Neuronal stem cell (in vitro differentiated cells): ENCODE measurements around the gene ATOH8.
"Not testable (repeated sequence)": the region's sequence is repeated elsewhere in the genome, so short reads cannot be mapped to it uniquely, and the experiment has no call there.

ENCODE experiments used
- DNase-seq: peaks from one replicate; pipeline ENCODE4 v3.0.0-alpha.2; 2013; ENCODE audit warnings: low spot score
- H2AFZ ChIP-seq: one replicate; pipeline ENCODE4 v1.6.1; 2013; ENCODE audit warnings: mild to moderate bottlenecking, low read length, inconsistent platforms
- H2AK5ac ChIP-seq: 2 replicates; pipeline ENCODE4 v1.6.1; 2013; ENCODE audit warnings: low read depth, mild to moderate bottlenecking, inconsistent platforms, low read length, moderate library complexity, mixed read lengths
- H2BK120ac ChIP-seq: 2 replicates; pipeline ENCODE4 v1.6.1; 2013; ENCODE audit warnings: low read depth, mild to moderate bottlenecking, inconsistent platforms, low read length, moderate library complexity, mixed read lengths
- H2BK12ac ChIP-seq: one replicate; pipeline ENCODE4 v1.6.1; 2013; ENCODE audit warnings: low read length, inconsistent platforms
- H2BK15ac ChIP-seq: 2 replicates; pipeline ENCODE4 v1.6.1; 2013; ENCODE audit warnings: mild to moderate bottlenecking, low read length, inconsistent platforms, mixed read lengths
- H2BK5ac ChIP-seq: one replicate; pipeline ENCODE4 v1.6.1; 2013; ENCODE audit warnings: inconsistent platforms, mild to moderate bottlenecking, low read length, moderate library complexity
- H3K14ac ChIP-seq: one replicate; pipeline ENCODE4 v1.6.1; 2013; ENCODE audit warnings: low read length, inconsistent platforms
- H3K18ac ChIP-seq: 2 replicates; pipeline ENCODE4 v1.6.1; 2013; ENCODE audit warnings: low read length, inconsistent platforms
- H3K23ac ChIP-seq: 2 replicates; pipeline ENCODE4 v1.6.1; 2013; ENCODE audit warnings: low read depth, mild to moderate bottlenecking, mixed read lengths, low read length, inconsistent platforms; ENCODE audit not compliant: poor library complexity
- H3K27ac ChIP-seq: replicated peaks from 3 replicates; pipeline ENCODE4 v1.5.1; 2013; ENCODE audit warnings: low read length, inconsistent platforms
- H3K27me3 ChIP-seq, 3 experiments: 2 replicates each; pipeline ENCODE4 v1.6.1; 2013; ENCODE audit warnings: low read length in 3 of 3, mild to moderate bottlenecking in 2 of 3, inconsistent platforms in 1 of 3, low read depth in 1 of 3, mixed read lengths in 1 of 3, moderate library complexity in 1 of 3; ENCODE audit not compliant: control insufficient read depth in 3 of 3, insufficient read depth in 3 of 3
- H3K36me3 ChIP-seq, 2 donors: replicated peaks in 1 of 2; 2 replicates each; pipeline ENCODE4 v1.6.1; 2013; ENCODE audit warnings: low read length in 2 of 2; ENCODE audit not compliant: control insufficient read depth in 2 of 2, insufficient read depth in 2 of 2
- H3K4ac ChIP-seq: 2 replicates; pipeline ENCODE4 v1.6.1; 2013; ENCODE audit warnings: inconsistent platforms, mild to moderate bottlenecking, low read length, moderate library complexity
- H3K4me1 ChIP-seq, 2 donors: 1 replicate in 1 of 2; 2 replicates in 1 of 2; pipeline ENCODE4 v1.6.1; 2013; ENCODE audit warnings: low read length in 2 of 2, low read depth in 1 of 2; ENCODE audit not compliant: control insufficient read depth in 2 of 2, insufficient read depth in 1 of 2
- H3K4me2 ChIP-seq: one replicate; pipeline ENCODE4 v1.6.1; 2013; ENCODE audit warnings: mild to moderate bottlenecking, low read length, inconsistent platforms; ENCODE audit not compliant: insufficient read depth, poor library complexity, severe bottlenecking
- H3K4me3 ChIP-seq, 2 donors: 2 replicates each; pipeline ENCODE4 v1.5.1; 2013; ENCODE audit warnings: low read length in 2 of 2, mild to moderate bottlenecking in 2 of 2, inconsistent platforms in 1 of 2, moderate library complexity in 1 of 2
- H3K79me1 ChIP-seq: one replicate; pipeline ENCODE4 v1.6.1; 2013; ENCODE audit warnings: low read depth, mild to moderate bottlenecking, inconsistent platforms, low read length, moderate library complexity
- H3K9ac ChIP-seq: one replicate; pipeline ENCODE4 v1.6.1; 2013; ENCODE audit warnings: mild to moderate bottlenecking, low read depth, low read length, inconsistent platforms; ENCODE audit not compliant: poor library complexity
- H3K9me3 ChIP-seq, 2 donors: replicated peaks in 1 of 2; 2 replicates each; pipeline versions ENCODE3 to v1.6.1; 2013; ENCODE audit warnings: low read length in 2 of 2, mild to moderate bottlenecking in 2 of 2, inconsistent platforms in 1 of 2, low read depth in 1 of 2, mixed read lengths in 1 of 2, moderate library complexity in 1 of 2; ENCODE audit not compliant: control insufficient read depth in 2 of 2, insufficient read depth in 1 of 2
- H4K8ac ChIP-seq: one replicate; pipeline ENCODE4 v1.6.1; 2013; ENCODE audit warnings: low read depth, mild to moderate bottlenecking, inconsistent platforms, low read length, moderate library complexity
- H4K91ac ChIP-seq: one replicate; pipeline ENCODE4 v1.6.1; 2013; ENCODE audit warnings: low read length, low read depth, mild to moderate bottlenecking, inconsistent platforms; ENCODE audit not compliant: poor library complexity
- WGBS, 2 donors: extraction: QIAGEN DNeasy Blood & Tissue Kit; methylation state at CpG; one replicate each; pipeline ENCODE4 v1.1.7; 2013; ENCODE audit warnings: missing lambda C conversion rate in 2 of 2, mixed read lengths in 1 of 2; ENCODE audit not compliant: insufficient read length in 2 of 2, insufficient replicate concordance in 1 of 2; ENCODE audit errors: extremely low coverage in 2 of 2; 5-methylcytosine and 5-hydroxymethylcytosine counted together

The ATOH8 gene

GRCh38 chr2:85829394-85829793 lies 75.6 kb downstream of the ATOH8 start:
- not testable (repeated sequence) for DNase-seq, H3K4ac ChIP-seq, H2BK5ac ChIP-seq, H3K4me3 ChIP-seq, H2BK15ac ChIP-seq, H4K91ac ChIP-seq, H4K8ac ChIP-seq, H2BK120ac ChIP-seq, H3K9me3 ChIP-seq, H2BK12ac ChIP-seq, H2AFZ ChIP-seq, H3K18ac ChIP-seq, H3K23ac ChIP-seq, H3K4me2 ChIP-seq, H3K27ac ChIP-seq, H3K79me1 ChIP-seq, H3K27me3 ChIP-seq, H3K4me1 ChIP-seq, H3K14ac ChIP-seq, H2AK5ac ChIP-seq, H3K9ac ChIP-seq, H3K36me3 ChIP-seq
- no CpG with 5 or more reads among the region's 4 CpGs for WGBS, 2 donors

- Histone ChIP-seq H4K8ac (no peak overlapping the region), H2BK120ac (no peak overlapping the region), H2BK15ac (no peak overlapping the region), H3K79me1 (no peaks in the 10 kb centered on the region), H3K18ac (no peak overlapping the region), H3K36me3 (no peaks in the 10 kb centered on the region), H2BK5ac (no peak overlapping the region), H2BK12ac (no peak overlapping the region), H2AFZ (no peak overlapping the region), H3K4me3 (no peak overlapping the region), H2AK5ac (no peak overlapping the region), H3K23ac (no peak overlapping the region), H3K14ac (no peak overlapping the region), H3K9me3 (no peaks in the 10 kb centered on the region), H3K9ac (no peak overlapping the region), H4K91ac (no peak overlapping the region), H3K4me2 (no peak overlapping the region), H3K27ac (no peak overlapping the region), H3K4me1 (peaks cover 0 to 6% of the 10 kb centered on the region in 2 donors), H3K27me3 (no peaks in the 10 kb centered on the region), H3K4ac (no peak overlapping the region)
- WGBS, 2 donors, result no CpG with 5 or more reads among the region's 1 CpG
- DNase-seq, result no peak
These were observed 76.9 kb downstream of the ATOH8 start for GRCh38 chr2:85830645-85831044.

- DNase-seq, result no peak
- H2AK5ac ChIP-seq, result no peak overlapping the region
- H3K9ac ChIP-seq, result no peak overlapping the region
- no peak overlapping the region for H4K91ac ChIP-seq
- H2AFZ ChIP-seq, result no peak overlapping the region
- H2BK120ac ChIP-seq, result no peak overlapping the region
- WGBS, 2 donors, result no CpG with 5 or more reads among the region's 2 CpGs
- no peak overlapping the region for H3K4me3 ChIP-seq
- no peak overlapping the region for H3K23ac ChIP-seq
- H2BK5ac ChIP-seq, result no peak overlapping the region
- H3K79me1 ChIP-seq, result no peaks in the 10 kb centered on the region
- H3K4ac ChIP-seq, result no peak overlapping the region
- no peak overlapping the region for H3K27ac ChIP-seq
- peaks cover 0 to 6% of the 10 kb centered on the region in 2 donors for H3K4me1 ChIP-seq
- no peak overlapping the region for H2BK15ac ChIP-seq
- no peaks in the 10 kb centered on the region for H3K9me3 ChIP-seq
- no peak overlapping the region for H2BK12ac ChIP-seq
- H3K27me3 ChIP-seq, result no peaks in the 10 kb centered on the region
- no peak overlapping the region for H3K14ac ChIP-seq
- H3K36me3 ChIP-seq, result no peaks in the 10 kb centered on the region
- H3K4me2 ChIP-seq, result no peak overlapping the region
- H3K18ac ChIP-seq, result no peak overlapping the region
- no peak overlapping the region for H4K8ac ChIP-seq
These were observed 77.9 kb downstream of the ATOH8 start for GRCh38 chr2:85831735-85832134.

GRCh38 chr2:85834466-85834865 lies 80.7 kb downstream of the ATOH8 start:
- H3K27ac ChIP-seq, result no peak overlapping the region
- no peak overlapping the region for H3K4ac ChIP-seq
- peaks cover 0 to 2% of the 10 kb centered on the region in 2 donors for H3K9me3 ChIP-seq
- no peak overlapping the region for H4K91ac ChIP-seq
- H3K4me2 ChIP-seq, result no peak overlapping the region
- H3K36me3 ChIP-seq, result no peaks in the 10 kb centered on the region
- no peak overlapping the region for H2BK15ac ChIP-seq
- no peak for DNase-seq
- no peak overlapping the region for H3K14ac ChIP-seq
- H3K27me3 ChIP-seq, result no peaks in the 10 kb centered on the region
- H4K8ac ChIP-seq, result no peak overlapping the region
- H3K4me3 ChIP-seq, result no peak overlapping the region
- no peak overlapping the region for H2AFZ ChIP-seq
- H2BK5ac ChIP-seq, result no peak overlapping the region
- no peaks in the 10 kb centered on the region for H3K79me1 ChIP-seq
- H3K9ac ChIP-seq, result no peak overlapping the region
- H2AK5ac ChIP-seq, result no peak overlapping the region
- H2BK12ac ChIP-seq, result no peak overlapping the region
- H2BK120ac ChIP-seq, result no peak overlapping the region
- no peak overlapping the region for H3K18ac ChIP-seq
- H3K4me1 ChIP-seq, result no peaks in the 10 kb centered on the region
- H3K23ac ChIP-seq, result no peak overlapping the region
